Measurements from ENCODE around the gene GNG12. TPM values are rescaled to one million over a fixed set of nuclear protein-coding genes. Genes with fewer than 3 reads are reported as not detected.

GNG12 gene
- total RNA-seq, 1 experiment from 2014 or later, result 14.3 TPM

DNA sequence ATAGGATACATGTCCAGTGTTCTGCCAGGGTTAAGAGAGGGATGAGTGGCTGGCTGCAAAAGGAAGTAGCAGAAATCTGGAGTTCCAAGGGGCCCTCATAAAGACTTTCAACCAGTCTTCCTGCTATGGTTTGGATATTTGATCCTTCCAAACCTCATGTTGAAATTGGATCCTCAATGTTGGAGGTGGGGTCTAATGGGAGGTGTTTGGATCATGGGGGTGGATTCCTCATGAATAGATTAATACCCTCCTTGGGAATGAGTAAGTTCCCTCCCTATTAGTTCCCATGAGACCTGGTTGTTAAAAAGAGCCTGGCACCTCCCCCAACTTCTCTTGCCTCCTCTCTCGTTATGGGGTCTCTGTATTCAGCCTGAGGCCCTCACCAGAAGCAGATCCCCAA, 10.1 kb upstream of the GNG12 start:
- Histone ChIP-seq H2BK15ac (ENCODE audit: low read depth, low read length) (no peak overlapping the region), H3K4me1 (ENCODE audit: insufficient read depth, low read length) (peaks cover 11% of the 10 kb centered on the region; the same call in 1 of the 2 replicates), H4K91ac (ENCODE audit: insufficient read length, low read depth, low read length) (no peak overlapping the region), H3K4ac (ENCODE audit: low read depth, low read length) (no peak overlapping the region), H3K9ac (ENCODE audit: extremely low read depth, insufficient read length, low read length) (no peak overlapping the region), H3T11ph (ENCODE audit: low read length) (no peak overlapping the region), H4K20me1 (ENCODE audit: control insufficient read depth, insufficient read depth, insufficient read length) (no peaks in the 10 kb centered on the region), H2AFZ (ENCODE audit: low read length) (no peak overlapping the region), H2BK20ac (ENCODE audit: low read depth, low read length, poor library complexity, severe bottlenecking) (no peak overlapping the region), H3K14ac (ENCODE audit: insufficient read depth, low read length) (no peak overlapping the region), H2BK120ac (ENCODE audit: low read depth, low read length, poor library complexity, severe bottlenecking) (no peak overlapping the region), H3K23ac (ENCODE audit: insufficient read length, low read depth, low read length) (no peak overlapping the region), H3K79me2 (ENCODE audit: insufficient read depth, low read length) (no peaks in the 10 kb centered on the region), H3K4me2 (ENCODE audit: insufficient read depth, insufficient read length, low read length) (no peak overlapping the region), H2BK5ac (ENCODE audit: insufficient read length, low read length) (no peak overlapping the region), H3K56ac (ENCODE audit: insufficient read length, low read depth, low read length) (no peak overlapping the region), H2AK5ac (ENCODE audit: insufficient read length, low read length) (no peak overlapping the region), H3K27ac (ENCODE audit: insufficient read length, low read depth, low read length) (no peak overlapping the region), H4K5ac (ENCODE audit: insufficient read length, low read depth, low read length) (no peak overlapping the region), H4K8ac (replicated peaks; ENCODE audit: insufficient read length, low read depth, low read length) (no peak overlapping the region), H3K23me2 (ENCODE audit: insufficient read length, low read depth, low read length, poor library complexity, severe bottlenecking) (no peaks in the 10 kb centered on the region), H3K9me3 (ENCODE audit: control insufficient read depth, low read depth, low read length) (no peaks in the 10 kb centered on the region), H3K18ac (ENCODE audit: insufficient read length, low read depth, low read length) (no peak overlapping the region), H3K27me3 (ENCODE audit: insufficient read depth, low read length) (no peaks in the 10 kb centered on the region), H3K79me1 (ENCODE audit: insufficient read depth, low read depth, low read length, poor library complexity, severe bottlenecking) (no peaks in the 10 kb centered on the region), H2BK12ac (ENCODE audit: insufficient read length, low read depth, low read length) (no peak overlapping the region)
- no peak overlapping the region for H3K4me3 Mint-ChIP-seq
- DNase-seq, result no peak
- peaks cover 1% of the 10 kb centered on the region for H3K27me3 Mint-ChIP-seq (ENCODE audit: low read depth)
- H3K27ac Mint-ChIP-seq, result peak overlapping the region in 1 of 3 experiments; percentile 32; a peak in 2 of 7 replicates
- TF ChIP-seq, protein P1, sequence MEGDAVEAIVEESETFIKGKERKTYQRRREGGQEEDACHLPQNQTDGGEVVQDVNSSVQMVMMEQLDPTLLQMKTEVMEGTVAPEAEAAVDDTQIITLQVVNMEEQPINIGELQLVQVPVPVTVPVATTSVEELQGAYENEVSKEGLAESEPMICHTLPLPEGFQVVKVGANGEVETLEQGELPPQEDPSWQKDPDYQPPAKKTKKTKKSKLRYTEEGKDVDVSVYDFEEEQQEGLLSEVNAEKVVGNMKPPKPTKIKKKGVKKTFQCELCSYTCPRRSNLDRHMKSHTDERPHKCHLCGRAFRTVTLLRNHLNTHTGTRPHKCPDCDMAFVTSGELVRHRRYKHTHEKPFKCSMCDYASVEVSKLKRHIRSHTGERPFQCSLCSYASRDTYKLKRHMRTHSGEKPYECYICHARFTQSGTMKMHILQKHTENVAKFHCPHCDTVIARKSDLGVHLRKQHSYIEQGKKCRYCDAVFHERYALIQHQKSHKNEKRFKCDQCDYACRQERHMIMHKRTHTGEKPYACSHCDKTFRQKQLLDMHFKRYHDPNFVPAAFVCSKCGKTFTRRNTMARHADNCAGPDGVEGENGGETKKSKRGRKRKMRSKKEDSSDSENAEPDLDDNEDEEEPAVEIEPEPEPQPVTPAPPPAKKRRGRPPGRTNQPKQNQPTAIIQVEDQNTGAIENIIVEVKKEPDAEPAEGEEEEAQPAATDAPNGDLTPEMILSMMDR (conservative IDR thresholded peaks at IDR 0.05), result no peak
- H3K36me3 Mint-ChIP-seq (ENCODE audit: insufficient read depth in 1 of 3, low read depth in 3 of 3), result no peaks in the 10 kb centered on the region
- peaks cover 48 to 57% of the 10 kb centered on the region in 2 experiments for H3K4me1 Mint-ChIP-seq
- no peaks in the 10 kb centered on the region for H3K9me3 Mint-ChIP-seq
- WGBS (ENCODE audit: extremely low coverage, insufficient read length, low lambda C conversion rate), result no CpG with 5 or more reads among the region's 1 CpG

Measured in H9 (cell line).